ENCODE measurements around the gene LIMS1.
"Not testable (repeated sequence)": the region's sequence is repeated elsewhere in the genome, so short reads cannot be mapped to it uniquely, and the experiment has no call there.

Gene LIMS1

GRCh38 chr2:108533832-108534583 lies at the start of gene LIMS1:
LIMS1 (plus strand) TSS chr2:108534470; CDS start chr2:108534563, 93 bp downstream.
- peak; percentile 94 for DNase-seq

- no peak for DNase-seq
Observed at GRCh38 chr2:108485253-108485652, 49.0 kb upstream of the LIMS1 start.

GRCh38 chr2:108490506-108491122 lies 43.7 kb upstream of the LIMS1 start:
- no peak for DNase-seq

GRCh38 chr2:108491848-108492247 lies 42.4 kb upstream of the LIMS1 start:
- DNase-seq: no peak

GRCh38 chr2:108492364-108492763 lies 41.9 kb upstream of the LIMS1 start:
- no peak for DNase-seq

GRCh38 chr2:108496167-108496566 lies 38.1 kb upstream of the LIMS1 start:
- not testable (repeated sequence) for DNase-seq

- DNase-seq: not testable (repeated sequence)
Observed at GRCh38 chr2:108507620-108508019, 26.6 kb upstream of the LIMS1 start.

GRCh38 chr2:108512431-108512830 lies 21.8 kb upstream of the LIMS1 start:
- not testable (repeated sequence) for DNase-seq

- not testable (repeated sequence) for DNase-seq
Observed at GRCh38 chr2:108514478-108514877, 19.8 kb upstream of the LIMS1 start.

- not testable (repeated sequence) for DNase-seq
Observed at GRCh38 chr2:108524688-108525087, 9.6 kb upstream of the LIMS1 start.

GRCh38 chr2:108525258-108525657 lies 9.0 kb upstream of the LIMS1 start:
- not testable (repeated sequence) for DNase-seq

GRCh38 chr2:108531674-108532055 lies 2.6 kb upstream of the LIMS1 start:
- DNase-seq: no peak

- peak; percentile 60 for DNase-seq
Observed at GRCh38 chr2:108534584-108535356, 500 bp downstream of the LIMS1 start.

GRCh38 chr2:108535357-108535631 lies 1.0 kb downstream of the LIMS1 start:
- no peak for DNase-seq

- DNase-seq: no peak
Observed at GRCh38 chr2:108536133-108536780, 2.0 kb downstream of the LIMS1 start.

GRCh38 chr2:108536911-108537310 lies 2.6 kb downstream of the LIMS1 start:
- DNase-seq: no peak

GRCh38 chr2:108538000-108538625 lies 3.8 kb downstream of the LIMS1 start:
- DNase-seq: no peak

GRCh38 chr2:108541451-108541850 lies 7.2 kb downstream of the LIMS1 start:
- DNase-seq: no peak

- no peak for DNase-seq
Observed at GRCh38 chr2:108542071-108542470, 7.8 kb downstream of the LIMS1 start.

GRCh38 chr2:108547606-108548005 lies 13.3 kb downstream of the LIMS1 start:
- no peak for DNase-seq

- DNase-seq: no peak
Observed at GRCh38 chr2:108548208-108549003, 14.1 kb downstream of the LIMS1 start.

- no peak for DNase-seq
Observed at GRCh38 chr2:108552566-108552965, 18.3 kb downstream of the LIMS1 start.
